Sigmoid colon (tissue), 7 donors: Measurements from ENCODE around the gene BDKRB2. TPM values are rescaled to one million over a fixed set of nuclear protein-coding genes. Genes with fewer than 3 reads are reported as not detected.
A peak's percentile ranks its signal among the peaks of the same experiment; 100 is the strongest.

Source experiments
- DNase-seq: peaks from one replicate; pipeline ENCODE4 v3.0.0-alpha.2; 2019
- H3K27ac ChIP-seq, 4 donors: fragments of 200-600 bp; sonication (generic); one replicate each; pipeline ENCODE4 v1.5.1; 2016 to 2019; ENCODE audit warnings: mild to moderate bottlenecking in 1 of 4
- H3K27me3 ChIP-seq, 3 donors: fragments of 200-600 bp; sonication (generic); one replicate each; pipeline ENCODE4 v1.5.1; 2019; ENCODE audit warnings: mild to moderate bottlenecking in 1 of 3
- H3K36me3 ChIP-seq, 4 donors: fragments of 200-600 bp; sonication (generic); one replicate each; pipeline ENCODE4 v1.5.1; 2016 to 2019
- H3K4me1 ChIP-seq, 4 donors: fragments of 200-600 bp; sonication (generic); one replicate each; pipeline ENCODE4 v1.5.1; 2017 to 2019
- H3K4me3 ChIP-seq, 4 donors: fragments of 200-600 bp; sonication (generic); one replicate each; pipeline ENCODE4 v1.5.1; 2017 to 2019; ENCODE audit warnings: mild to moderate bottlenecking in 2 of 4, moderate library complexity in 1 of 4
- H3K9me3 ChIP-seq, 4 donors: fragments of 200-600 bp in 3 of 4; sonication (generic) in 3 of 4; one replicate each; pipeline versions ENCODE4 v1.5.1 to v1.6.1; 2013 to 2019
- EP300 ChIP-seq, 4 donors: sonication (generic); formaldehyde crosslinking; IDR thresholded peaks; one replicate each; pipeline ENCODE4 v1.6.1; 2017; ENCODE audit warnings: antibody characterized with exemption in 4 of 4
- POLR2A ChIP-seq, 2 donors: fragments of 450-650 bp; IDR thresholded peaks; one replicate each; pipeline ENCODE4 v1.6.1; 2016; ENCODE audit warnings: antibody characterized with exemption in 2 of 2, mild to moderate bottlenecking in 2 of 2, moderate library complexity in 2 of 2
- POLR2AphosphoS5 ChIP-seq, 4 donors: sonication (generic); formaldehyde crosslinking; IDR thresholded peaks; one replicate each; pipeline ENCODE4 v1.6.1; 2017; ENCODE audit warnings: antibody characterized with exemption in 4 of 4
- WGBS, 2 donors: extraction: QIAGEN DNeasy Blood & Tissue Kit; methylation state at CpG; one replicate each; pipeline ENCODE4 v1.1.7; 2013; 5-methylcytosine and 5-hydroxymethylcytosine counted together
- intact Hi-C: fragments of 100-400 bp; cut with DNase I; formaldehyde crosslinking; loops from one replicate; pipeline ENCODE4 v1.15.1; 2023
- polyA plus RNA-seq, 3 donors: library from polyadenylated mRNA; stranded (reverse); fragments of 200-250 nt; gene quantifications; one replicate each; pipeline ENCODE4 v1.2.3, GENCODE V29; 2013
- total RNA-seq, 4 donors: library from RNA; depleted of rRNA; stranded (reverse); fragments of >200 nt; gene quantifications; one replicate each; pipeline ENCODE4 v1.1.0, GENCODE V29; 2016
- TF ChIP-seq, protein P1 (sequence below), 4 experiments: fragments of 450-650 bp in 3 of 4; fragments of 200-600 bp in 1 of 4; IDR thresholded peaks; one replicate each; pipeline ENCODE4 v1.5.1; 2016 to 2019; ENCODE audit warnings: antibody characterized with exemption in 4 of 4, mild to moderate bottlenecking in 3 of 4, moderate library complexity in 2 of 4
- donor health status: healthy with polysubstance abuse.
- donor health status: Bipolar disorder and iron deficiency.
- donor health status: healthy.

BDKRB2 gene
- total and polyA plus RNA-seq, 7 donors = 1.8 to 10.8 (median 4.5) TPM

DNA sequence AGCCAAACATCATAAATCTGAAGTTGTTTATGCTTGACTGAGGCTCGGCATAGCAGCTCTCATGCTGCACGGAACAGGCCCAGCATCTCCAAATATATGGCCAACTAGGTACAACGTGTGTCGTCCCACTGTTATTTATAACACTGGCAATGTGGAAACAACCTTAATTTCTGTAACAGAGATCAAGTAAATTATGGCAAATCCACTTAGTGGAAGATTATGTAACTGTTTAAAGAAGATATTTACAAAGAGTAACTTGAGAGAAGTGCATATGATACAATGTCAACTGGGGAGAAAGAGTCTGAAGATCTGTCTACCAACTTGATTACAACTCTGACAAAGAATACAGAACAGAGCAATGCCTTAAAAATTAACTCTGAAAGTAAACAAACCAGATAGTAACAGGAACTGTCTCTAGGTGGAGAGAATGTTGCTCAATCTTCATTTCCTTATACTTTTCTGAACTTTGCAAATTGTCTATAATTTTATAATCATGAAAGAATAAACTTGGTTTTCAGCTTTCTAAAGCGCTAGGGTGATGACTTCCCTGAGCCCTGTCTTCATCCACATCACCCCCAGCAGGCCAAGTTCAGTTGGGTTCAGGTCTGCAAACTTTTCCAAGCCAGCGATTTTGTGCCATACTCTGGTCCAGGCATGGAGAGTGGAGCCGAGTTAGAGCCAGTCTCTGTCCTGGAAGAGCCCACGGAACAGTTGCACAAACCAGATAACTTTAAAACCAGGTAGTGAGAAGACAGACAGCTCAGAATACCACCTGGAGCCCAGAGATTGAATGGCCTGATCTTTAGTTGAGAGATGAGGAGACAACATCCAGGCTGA, 44.3 kb upstream of the BDKRB2 start:
- no peak for DNase-seq
- 45 to 66% methylated on average over 8 of the region's 8 CpGs for WGBS, 2 donors
- no peak overlapping the region for H3K4me3 ChIP-seq
- no peaks in the 10 kb centered on the region for H3K27me3 ChIP-seq
- intact Hi-C loops = no loop called here
- H3K9me3 ChIP-seq = no peaks in the 10 kb centered on the region
- peaks cover 0 to 13% (median 8%) of the 10 kb centered on the region in 4 donors for H3K4me1 ChIP-seq
- no peaks in the 10 kb centered on the region for H3K36me3 ChIP-seq
- H3K27ac ChIP-seq = peak overlapping the region in 3 of 4 donors; percentile 34 to 60 (median 49)
- TF ChIP-seq POLR2A (IDR thresholded peaks at IDR 0.05) (no peak), POLR2AphosphoS5 (IDR thresholded peaks at IDR 0.05) (peak; percentile 26 to 71 (median 53))

DNA sequence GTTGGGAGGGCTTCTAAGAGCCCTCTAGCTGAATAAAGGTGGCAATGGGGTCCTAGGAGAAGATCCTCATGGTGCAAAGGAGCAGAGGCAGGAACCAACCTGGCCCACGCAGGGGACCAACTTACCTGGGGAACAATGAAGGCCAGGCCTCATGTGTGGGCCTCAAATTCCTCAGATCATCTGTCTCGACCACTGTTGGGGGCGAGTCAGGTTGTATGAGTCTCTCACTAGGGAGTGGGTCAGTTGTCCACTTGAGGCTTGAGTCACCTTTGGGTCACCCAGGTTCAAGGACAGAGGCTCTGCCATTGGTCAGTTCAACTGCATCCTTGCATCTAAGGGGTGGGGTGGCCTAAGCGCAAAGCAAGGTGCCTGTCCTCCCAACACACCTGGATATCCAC, 43.7 kb upstream of the BDKRB2 start:
- Histone ChIP-seq H3K9me3 (no peaks in the 10 kb centered on the region), H3K27me3 (no peaks in the 10 kb centered on the region), H3K27ac (peak overlapping the region in 2 of 4 donors; percentile 49 to 60), H3K4me1 (peaks cover 0 to 13% (median 10%) of the 10 kb centered on the region in 4 donors), H3K4me3 (no peak overlapping the region), H3K36me3 (no peaks in the 10 kb centered on the region)
- DNase-seq = no peak
- no peak for TF ChIP-seq EP300 (IDR thresholded peaks at IDR 0.05)
- intact Hi-C loops = no loop called here
- 96 to 98% methylated on average over 4 of the region's 4 CpGs for WGBS, 2 donors

DNA sequence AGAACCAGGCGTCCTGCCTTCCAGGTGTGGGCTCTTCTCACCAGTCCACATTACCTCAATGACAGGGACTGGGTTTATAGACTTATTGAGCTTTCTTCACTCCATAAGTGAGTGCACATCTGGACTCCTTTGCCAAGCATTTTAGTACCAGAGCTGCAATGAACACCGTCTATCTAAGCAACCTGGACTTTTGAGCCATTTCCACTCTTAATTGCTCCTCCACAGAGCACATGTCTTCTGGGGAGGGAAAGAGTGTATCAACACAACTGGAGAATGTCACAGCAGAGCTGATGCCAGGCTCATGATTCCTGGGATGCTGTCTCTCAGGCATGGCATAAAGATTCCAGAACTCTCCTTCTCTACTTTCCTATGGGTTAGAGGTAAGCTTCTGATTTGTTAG, 43.0 kb upstream of the BDKRB2 start:
- peaks cover 0 to 20% (median 15%) of the 10 kb centered on the region in 4 donors for H3K4me1 ChIP-seq
- no peaks in the 10 kb centered on the region for H3K27me3 ChIP-seq
- no peak overlapping the region for H3K4me3 ChIP-seq
- H3K9me3 ChIP-seq = no peaks in the 10 kb centered on the region
- intact Hi-C loops = no loop called here
- TF ChIP-seq EP300 (IDR thresholded peaks at IDR 0.05) (no peak), POLR2AphosphoS5 (IDR thresholded peaks at IDR 0.05) (no peak), POLR2A (IDR thresholded peaks at IDR 0.05) (no peak)
- TF ChIP-seq, protein P1, sequence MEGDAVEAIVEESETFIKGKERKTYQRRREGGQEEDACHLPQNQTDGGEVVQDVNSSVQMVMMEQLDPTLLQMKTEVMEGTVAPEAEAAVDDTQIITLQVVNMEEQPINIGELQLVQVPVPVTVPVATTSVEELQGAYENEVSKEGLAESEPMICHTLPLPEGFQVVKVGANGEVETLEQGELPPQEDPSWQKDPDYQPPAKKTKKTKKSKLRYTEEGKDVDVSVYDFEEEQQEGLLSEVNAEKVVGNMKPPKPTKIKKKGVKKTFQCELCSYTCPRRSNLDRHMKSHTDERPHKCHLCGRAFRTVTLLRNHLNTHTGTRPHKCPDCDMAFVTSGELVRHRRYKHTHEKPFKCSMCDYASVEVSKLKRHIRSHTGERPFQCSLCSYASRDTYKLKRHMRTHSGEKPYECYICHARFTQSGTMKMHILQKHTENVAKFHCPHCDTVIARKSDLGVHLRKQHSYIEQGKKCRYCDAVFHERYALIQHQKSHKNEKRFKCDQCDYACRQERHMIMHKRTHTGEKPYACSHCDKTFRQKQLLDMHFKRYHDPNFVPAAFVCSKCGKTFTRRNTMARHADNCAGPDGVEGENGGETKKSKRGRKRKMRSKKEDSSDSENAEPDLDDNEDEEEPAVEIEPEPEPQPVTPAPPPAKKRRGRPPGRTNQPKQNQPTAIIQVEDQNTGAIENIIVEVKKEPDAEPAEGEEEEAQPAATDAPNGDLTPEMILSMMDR (IDR thresholded peaks at IDR 0.05) = no peak
- H3K27ac ChIP-seq = no peak overlapping the region
- peak; percentile 8 for DNase-seq
- 66 to 90% methylated on average over 2 of the region's 2 CpGs for WGBS, 2 donors
- no peaks in the 10 kb centered on the region for H3K36me3 ChIP-seq

DNA sequence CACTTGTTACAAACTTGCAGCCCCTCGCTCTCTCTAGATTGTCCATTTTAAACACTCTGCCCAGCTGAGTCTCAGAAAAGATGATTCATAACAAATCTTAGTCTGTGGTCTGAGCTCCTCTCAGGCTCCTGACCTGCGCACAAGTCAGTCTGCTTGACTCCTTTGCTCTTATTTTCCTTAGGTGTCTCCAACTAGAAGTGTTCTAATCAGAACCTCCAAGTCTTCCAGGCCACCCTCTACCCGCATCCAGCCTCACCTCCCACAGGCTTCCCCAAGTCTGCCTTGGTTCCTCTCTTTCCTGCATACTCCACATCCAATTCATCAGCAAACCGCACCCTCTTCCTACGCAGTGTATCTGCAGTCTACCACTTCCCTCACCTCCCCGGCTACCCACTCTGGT, 42.4 kb upstream of the BDKRB2 start:
- intact Hi-C loops = no loop called here
- Histone ChIP-seq H3K9me3 (no peaks in the 10 kb centered on the region), H3K27me3 (no peaks in the 10 kb centered on the region), H3K36me3 (no peaks in the 10 kb centered on the region), H3K4me1 (peaks cover 0 to 26% (median 17%) of the 10 kb centered on the region in 4 donors), H3K27ac (no peak overlapping the region), H3K4me3 (no peak overlapping the region)
- 92 to 93% methylated on average over 6 of the region's 6 CpGs for WGBS, 2 donors
- TF ChIP-seq, protein P1 (IDR thresholded peaks at IDR 0.05) = no peak
- TF ChIP-seq POLR2AphosphoS5 (IDR thresholded peaks at IDR 0.05) (no peak), EP300 (IDR thresholded peaks at IDR 0.05) (no peak), POLR2A (IDR thresholded peaks at IDR 0.05) (no peak)
- DNase-seq = no peak

DNA sequence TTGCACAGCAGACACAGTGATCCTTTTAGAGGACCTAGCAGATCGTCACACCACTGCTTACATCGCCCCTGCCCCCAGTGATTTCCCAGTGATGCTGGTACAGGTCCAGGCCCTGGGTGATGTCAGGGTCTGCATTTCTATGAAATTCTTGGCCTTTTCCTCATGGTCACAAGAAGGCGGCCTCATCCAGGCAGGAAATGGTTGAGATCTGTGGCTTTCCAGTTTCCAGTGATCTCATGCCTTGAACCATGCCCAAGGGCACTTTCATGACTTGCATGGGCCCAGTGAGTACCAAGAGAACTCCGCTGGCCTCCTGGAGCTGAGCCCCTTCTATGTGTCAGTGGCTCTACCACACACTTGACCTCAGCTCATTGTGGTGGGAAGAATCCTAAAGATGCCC, 41.9 kb upstream of the BDKRB2 start:
- Histone ChIP-seq H3K9me3 (no peaks in the 10 kb centered on the region), H3K4me3 (no peak overlapping the region), H3K27ac (no peak overlapping the region), H3K4me1 (peaks cover 0 to 26% (median 18%) of the 10 kb centered on the region in 4 donors), H3K27me3 (no peaks in the 10 kb centered on the region), H3K36me3 (no peaks in the 10 kb centered on the region)
- DNase-seq = peak; percentile 11
- 92 to 96% methylated on average over 4 of the region's 4 CpGs for WGBS, 2 donors
- intact Hi-C loops = no loop called here
- TF ChIP-seq, protein P1 (IDR thresholded peaks at IDR 0.05) = no peak
- no peak for TF ChIP-seq POLR2AphosphoS5 (IDR thresholded peaks at IDR 0.05)
- no peak for TF ChIP-seq EP300 (IDR thresholded peaks at IDR 0.05)
- TF ChIP-seq POLR2A (IDR thresholded peaks at IDR 0.05) = no peak
